GM12878 (cell line): Measurements from ENCODE around the gene FRYL. TPM values are rescaled to one million over a fixed set of nuclear protein-coding genes. Genes with fewer than 3 reads are reported as not detected.

ENCODE experiments used
- CBFB ChIP-seq: IDR thresholded peaks from 2 replicates; pipeline ENCODE4 v1.6.1; 2016; ENCODE audit warnings: antibody characterized with exemption, low read depth
- ESRRA ChIP-seq: IDR thresholded peaks from 2 replicates; pipeline ENCODE4 v1.6.1; 2012; ENCODE audit warnings: mild to moderate bottlenecking, low read length, improper control_type of control experiment
- ETV6 ChIP-seq, 2 experiments: fragments of 450-650 bp in 1 of 2; IDR thresholded peaks in 1 of 2; conservative IDR thresholded peaks in 1 of 2; 2 replicates each; pipeline ENCODE4 v1.6.1; 2014; ENCODE audit warnings: antibody characterized with exemption in 1 of 2, borderline replicate concordance in 1 of 2, low read depth in 1 of 2, mild to moderate bottlenecking in 1 of 2, moderate library complexity in 1 of 2
- FOS ChIP-seq: IDR thresholded peaks from 3 replicates; pipeline ENCODE4 v1.6.1; 2011; ENCODE audit warnings: borderline replicate concordance; ENCODE audit not compliant: insufficient read length; ENCODE audit errors: extremely low read depth
- NFYA ChIP-seq: IDR thresholded peaks from 2 replicates; pipeline ENCODE4 v1.6.1; 2011; ENCODE audit warnings: low read depth, mild to moderate bottlenecking, low read length, improper control_type of control experiment, borderline replicate concordance
- NR2F1 ChIP-seq: fragments of 450-650 bp; conservative IDR thresholded peaks from 2 replicates; pipeline ENCODE4 v1.6.1; 2017; ENCODE audit warnings: mild to moderate bottlenecking
- polyA plus RNA-seq, 11 experiments: library from polyadenylated mRNA; depleted of rRNA in 4 of 11; unstranded in 6 of 11; stranded (reverse) in 5 of 11; fragments of >200 nt; fragmentation: Nextera tagmentation in 4 of 11; fragmentation: Illumina TruSeq in 1 of 11; extraction: Ambion mirVana in 4 of 11; extraction: Trizol in 1 of 11; gene quantifications; 1 replicate in 1 of 11; 2 replicates in 10 of 11; pipeline versions ENCODE4 v1.2.1 to v1.2.3, GENCODE V29; 2011 to 2016; ENCODE audit warnings: inconsistent platforms in 2 of 11, missing spikeins in 2 of 11, low read depth in 1 of 11
- total RNA-seq, 4 experiments: library from RNA; depleted of rRNA in 3 of 4; stranded (reverse); fragments of >200 nt in 3 of 4; fragmentation: Illumina TruSeq in 1 of 4; extraction: Trizol in 1 of 4; gene quantifications; 2 replicates each; pipeline versions ENCODE4 v1.2.1 to v1.2.3, GENCODE V29; 2013 to 2021
- TF ChIP-seq, protein P1 (sequence below): fragments of 450-650 bp; formaldehyde crosslinking; IDR thresholded peaks from 2 replicates; pipeline ENCODE4 v1.4.0; 2020; ENCODE audit warnings: mild to moderate bottlenecking, moderate library complexity
- TF ChIP-seq, protein P2 (sequence below): fragments of 150-350 bp; IDR thresholded peaks from 2 replicates; pipeline ENCODE4 v1.6.1; 2014; ENCODE audit warnings: mild to moderate bottlenecking, low read depth, low read length

Gene FRYL
- total and polyA plus RNA-seq, 10 of the 15 experiments (the other 5 are each of a cell fraction or from before 2014, with no cell fraction given), result 10.3 to 50.6 (median 28.7) TPM

DNA sequence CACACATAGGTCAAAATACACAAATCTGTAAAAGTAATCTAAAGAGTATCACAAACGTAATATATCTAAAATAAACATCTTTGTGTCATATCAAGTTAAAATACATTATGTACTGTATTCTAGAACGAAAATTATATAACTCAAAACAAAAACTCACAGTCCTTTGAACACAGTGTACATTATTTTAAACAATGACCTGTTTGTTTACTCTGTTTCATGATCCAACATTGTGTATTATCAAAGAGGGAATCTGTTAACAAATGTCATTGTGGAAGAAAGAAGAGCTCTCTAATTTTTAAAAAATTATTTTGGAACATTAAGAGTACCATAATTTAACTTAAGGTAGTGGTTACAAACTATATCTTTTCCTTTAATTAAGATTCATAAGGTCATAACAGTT, 144.1 kb downstream of the FRYL start (continued):
- TF ChIP-seq FOS, result no peak
- no peak for TF ChIP-seq NFYA
- no peak for TF ChIP-seq ESRRA
- TF ChIP-seq CBFB, result no peak
- TF ChIP-seq, protein P1, sequence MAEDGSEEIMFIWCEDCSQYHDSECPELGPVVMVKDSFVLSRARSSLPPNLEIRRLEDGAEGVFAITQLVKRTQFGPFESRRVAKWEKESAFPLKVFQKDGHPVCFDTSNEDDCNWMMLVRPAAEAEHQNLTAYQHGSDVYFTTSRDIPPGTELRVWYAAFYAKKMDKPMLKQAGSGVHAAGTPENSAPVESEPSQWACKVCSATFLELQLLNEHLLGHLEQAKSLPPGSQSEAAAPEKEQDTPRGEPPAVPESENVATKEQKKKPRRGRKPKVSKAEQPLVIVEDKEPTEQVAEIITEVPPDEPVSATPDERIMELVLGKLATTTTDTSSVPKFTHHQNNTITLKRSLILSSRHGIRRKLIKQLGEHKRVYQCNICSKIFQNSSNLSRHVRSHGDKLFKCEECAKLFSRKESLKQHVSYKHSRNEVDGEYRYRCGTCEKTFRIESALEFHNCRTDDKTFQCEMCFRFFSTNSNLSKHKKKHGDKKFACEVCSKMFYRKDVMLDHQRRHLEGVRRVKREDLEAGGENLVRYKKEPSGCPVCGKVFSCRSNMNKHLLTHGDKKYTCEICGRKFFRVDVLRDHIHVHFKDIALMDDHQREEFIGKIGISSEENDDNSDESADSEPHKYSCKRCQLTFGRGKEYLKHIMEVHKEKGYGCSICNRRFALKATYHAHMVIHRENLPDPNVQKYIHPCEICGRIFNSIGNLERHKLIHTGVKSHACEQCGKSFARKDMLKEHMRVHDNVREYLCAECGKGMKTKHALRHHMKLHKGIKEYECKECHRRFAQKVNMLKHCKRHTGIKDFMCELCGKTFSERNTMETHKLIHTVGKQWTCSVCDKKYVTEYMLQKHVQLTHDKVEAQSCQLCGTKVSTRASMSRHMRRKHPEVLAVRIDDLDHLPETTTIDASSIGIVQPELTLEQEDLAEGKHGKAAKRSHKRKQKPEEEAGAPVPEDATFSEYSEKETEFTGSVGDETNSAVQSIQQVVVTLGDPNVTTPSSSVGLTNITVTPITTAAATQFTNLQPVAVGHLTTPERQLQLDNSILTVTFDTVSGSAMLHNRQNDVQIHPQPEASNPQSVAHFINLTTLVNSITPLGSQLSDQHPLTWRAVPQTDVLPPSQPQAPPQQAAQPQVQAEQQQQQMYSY, result no peak
- no peak for TF ChIP-seq ETV6 (conservative IDR thresholded peaks at IDR 0.05 in 1 of 2, IDR thresholded peaks at IDR 0.05 in 1 of 2; ENCODE audit: borderline replicate concordance in 1 of 2, low read depth in 1 of 2)
- TF ChIP-seq NR2F1, result no peak
- TF ChIP-seq, protein P2, sequence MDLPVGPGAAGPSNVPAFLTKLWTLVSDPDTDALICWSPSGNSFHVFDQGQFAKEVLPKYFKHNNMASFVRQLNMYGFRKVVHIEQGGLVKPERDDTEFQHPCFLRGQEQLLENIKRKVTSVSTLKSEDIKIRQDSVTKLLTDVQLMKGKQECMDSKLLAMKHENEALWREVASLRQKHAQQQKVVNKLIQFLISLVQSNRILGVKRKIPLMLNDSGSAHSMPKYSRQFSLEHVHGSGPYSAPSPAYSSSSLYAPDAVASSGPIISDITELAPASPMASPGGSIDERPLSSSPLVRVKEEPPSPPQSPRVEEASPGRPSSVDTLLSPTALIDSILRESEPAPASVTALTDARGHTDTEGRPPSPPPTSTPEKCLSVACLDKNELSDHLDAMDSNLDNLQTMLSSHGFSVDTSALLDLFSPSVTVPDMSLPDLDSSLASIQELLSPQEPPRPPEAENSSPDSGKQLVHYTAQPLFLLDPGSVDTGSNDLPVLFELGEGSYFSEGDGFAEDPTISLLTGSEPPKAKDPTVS, result no peak
